Measurements from ENCODE around the gene NCAPG. TPM values are rescaled to one million over a fixed set of nuclear protein-coding genes. Genes with fewer than 3 reads are reported as not detected.

NCAPG gene
- total and polyA plus RNA-seq, 2 of the 4 experiments (the other 2 are of a cell fraction) = 10.9 to 26.7 TPM

DNA sequence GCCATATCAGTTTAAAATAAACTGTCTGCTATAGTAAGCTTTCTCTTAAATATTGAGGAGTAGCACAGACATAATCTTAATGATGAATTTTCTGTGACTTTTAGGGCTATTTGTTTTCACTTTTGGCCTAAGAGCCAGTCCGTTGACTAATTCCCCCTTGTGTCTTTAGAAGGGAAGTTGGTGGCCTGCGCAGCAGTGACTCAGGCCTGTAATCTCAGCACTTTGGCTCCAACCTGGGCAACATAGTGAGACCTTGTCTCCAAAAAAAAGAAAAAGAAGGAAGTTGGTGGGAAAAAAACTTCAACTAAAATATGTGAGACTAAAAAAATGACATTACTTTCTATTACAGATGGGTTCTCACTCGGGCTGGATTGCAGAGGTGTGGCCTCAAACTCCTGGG is 3.4 kb downstream of the NCAPG start:
- peak overlapping the region; percentile 0 for H2BK5ac ChIP-seq (ENCODE audit: low read depth, low read length, poor library complexity, severe bottlenecking)
- peak overlapping the region; percentile 57; the same call in 1 of the 2 replicates for H3K9ac ChIP-seq (ENCODE audit: low read depth, low read length)
- no CpG with 5 or more reads among the region's 3 CpGs for WGBS, 2 experiments (ENCODE audit: extremely low coverage in 2 of 2, insufficient read length in 1 of 2)
- H3K27me3 ChIP-seq (ENCODE audit: control insufficient read depth, insufficient read depth, low read length) = no peaks in the 10 kb centered on the region
- H2BK20ac ChIP-seq (ENCODE audit: low read depth, low read length) = 0 out of 2 replicates have a peak overlapping the region, but pooled peaks have one; percentile 54
- H3K23ac ChIP-seq (ENCODE audit: low read depth, low read length) = peak overlapping the region; percentile 0; the same call in 1 of the 2 replicates
- peak overlapping the region; percentile 50; the same call in 1 of the 2 replicates for H4K5ac ChIP-seq (ENCODE audit: low read depth, low read length)
- H3K4me1 ChIP-seq (ENCODE audit: control insufficient read depth, insufficient read depth, low read length) = no peaks in the 10 kb centered on the region
- no peak overlapping the region for H3K56ac ChIP-seq (ENCODE audit: extremely low read depth, insufficient read depth, low read length)
- no peak overlapping the region for H3K18ac ChIP-seq (ENCODE audit: low read depth, low read length)
- H2AK9ac ChIP-seq (replicated peaks; ENCODE audit: low read depth, low read length, poor library complexity) = no peak overlapping the region
- H2AFZ ChIP-seq (replicated peaks; ENCODE audit: low read length, poor library complexity) = no peak overlapping the region
- intact Hi-C loops (cut with micrococcal nuclease) (loop anchor here (5.0 to 10.0 kb wide), 2 partner anchors 121 to 177 kb away; no protein-coding TSS in a partner anchor), dilution Hi-C loops (cut with HindIII; ENCODE audit: low sequenced_read_pairs, unreplicated experiment) (no loop called here), in situ Hi-C loops (cut with MboI; ENCODE audit: low sequenced_read_pairs) (loop anchor here (10.0 to 25.0 kb wide), 2 partner anchors 227 to 781 kb away; partner anchors contain the start of gene LAP3)
- peak overlapping the region; percentile 64 to 67; a peak in 3 of 4 replicates for H4K8ac ChIP-seq (ENCODE audit: low read depth in 2 of 2, low read length in 2 of 2)
- H3K36me3 ChIP-seq (ENCODE audit: control insufficient read depth, insufficient read depth, low read length) = no peaks in the 10 kb centered on the region
- no peak overlapping the region for H3K4ac ChIP-seq (ENCODE audit: low read depth, low read length)
- no peaks in the 10 kb centered on the region for H3K9me1 ChIP-seq (ENCODE audit: insufficient read depth, low read length)
- H4K91ac ChIP-seq (ENCODE audit: insufficient read depth, low read depth, low read length) = no peak overlapping the region
- H3K27ac ChIP-seq (ENCODE audit: insufficient read depth, low read length) = peak overlapping the region; percentile 18; the same call in 1 of the 2 replicates
- H3K4me3 ChIP-seq (ENCODE audit: insufficient read depth, low read depth, low read length) = no peak overlapping the region
- no peak overlapping the region for H2BK15ac ChIP-seq (ENCODE audit: low read depth, low read length)
- no peak for ATAC-seq (ENCODE audit: low read depth)
- no peak overlapping the region for H3K14ac ChIP-seq (replicated peaks; ENCODE audit: low read depth, low read length)
- peak overlapping the region; percentile 23 for H3K4me2 ChIP-seq (ENCODE audit: low read depth, low read length)
- ChIA-PET CTCF (no interaction called here), POLR2A (ENCODE audit: unreplicated experiment) (no interaction called here)
- H4K20me1 ChIP-seq (ENCODE audit: insufficient read depth, low read length) = peaks cover 8% of the 10 kb centered on the region; the same call in 1 of the 2 replicates
- H2BK120ac ChIP-seq (ENCODE audit: low read depth, low read length) = no peak overlapping the region
- BruUV-seq (replicated peaks) = no TSS peak
- peaks cover 2 to 16% of the 10 kb centered on the region in 2 experiments for H3K79me1 ChIP-seq (ENCODE audit: low read depth in 1 of 2, low read length in 2 of 2)
- no peak overlapping the region for H2AK5ac ChIP-seq (ENCODE audit: low read depth, low read length)
- H3K9me3 ChIP-seq (ENCODE audit: control insufficient read depth, insufficient read depth, low read length) = no peaks in the 10 kb centered on the region
- peak; percentile 59 for DNase-seq
- TF ChIP-seq FOS (IDR thresholded peaks at IDR 0.05; ENCODE audit: low read depth, low read length) = 0 out of 2 replicates have a peak, but pooled peaks have one; percentile 10
- TF ChIP-seq, protein P1, sequence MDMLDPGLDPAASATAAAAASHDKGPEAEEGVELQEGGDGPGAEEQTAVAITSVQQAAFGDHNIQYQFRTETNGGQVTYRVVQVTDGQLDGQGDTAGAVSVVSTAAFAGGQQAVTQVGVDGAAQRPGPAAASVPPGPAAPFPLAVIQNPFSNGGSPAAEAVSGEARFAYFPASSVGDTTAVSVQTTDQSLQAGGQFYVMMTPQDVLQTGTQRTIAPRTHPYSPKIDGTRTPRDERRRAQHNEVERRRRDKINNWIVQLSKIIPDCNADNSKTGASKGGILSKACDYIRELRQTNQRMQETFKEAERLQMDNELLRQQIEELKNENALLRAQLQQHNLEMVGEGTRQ (IDR thresholded peaks at IDR 0.05; ENCODE audit: low read depth, low read length) = no peak
